HEK293 (cell line): ENCODE measurements around the gene TMC4.
A peak's percentile ranks its signal among the peaks of the same experiment; 100 is the strongest.
"Not testable (repeated sequence)": the region's sequence is repeated elsewhere in the genome, so short reads cannot be mapped to it uniquely, and the experiment has no call there.

ENCODE experiments used
- CTCF ChIA-PET: fragments of 350-600 bp; formaldehyde crosslinking; extraction: SDS; loops from one replicate; lab custom pipeline; 2021; ENCODE audit warnings: antibody characterized with exemption; lab: Yijun Ruan, JAX
- POLR2A ChIA-PET: fragments of 300-600 bp; formaldehyde crosslinking; extraction: SDS; loops from one replicate; lab custom pipeline; 2020; ENCODE audit warnings: antibody characterized with exemption, inconsistent platforms; lab: Yijun Ruan, JAX
- H3K27ac ChIP-seq: fragments of 200-500 bp; sonication (Bioruptor generic); 2 replicates; pipeline ENCODE4 v1.5.1; 2014; ENCODE audit warnings: low read depth, low read length, control low read depth, inconsistent platforms; ENCODE audit errors: extremely low read depth
- H3K36me3 ChIP-seq, 2 experiments: fragments of 200-500 bp in 1 of 2; sonication (Bioruptor generic) in 1 of 2; 1 replicate in 1 of 2; 2 replicates in 1 of 2; pipeline ENCODE4 v1.5.1; 2014 to 2017; ENCODE audit warnings: inconsistent platforms in 2 of 2, low read length in 2 of 2; ENCODE audit not compliant: control insufficient read depth in 2 of 2, insufficient read depth in 1 of 2
- H3K4me1 ChIP-seq: fragments of 200-500 bp; sonication (Bioruptor generic); 2 replicates; pipeline ENCODE4 v1.5.1; 2014; ENCODE audit warnings: mild to moderate bottlenecking, low read length, inconsistent platforms; ENCODE audit not compliant: control insufficient read depth, insufficient read depth
- H3K4me3 ChIP-seq: 2 replicates; pipeline ENCODE4 v1.5.1; 2011; ENCODE audit warnings: low read depth, mild to moderate bottlenecking, control low read depth, low read length, moderate library complexity
- H3K9me3 ChIP-seq: fragments of 200-500 bp; sonication (Bioruptor generic); 2 replicates; pipeline ENCODE4 v1.5.1; 2014; ENCODE audit warnings: low read depth, low read length, inconsistent platforms; ENCODE audit not compliant: control insufficient read depth, insufficient read depth
- BCL11A ChIP-seq: fragments of 450-650 bp; formaldehyde crosslinking; IDR thresholded peaks from 2 replicates; pipeline ENCODE4 v1.5.1; 2016; ENCODE audit warnings: low read depth, missing biosample characterization, missing genetic modification characterization
- HOXA7 ChIP-seq: sonication (generic); formaldehyde crosslinking; IDR thresholded peaks from 2 replicates; pipeline ENCODE4 v1.8.1; 2022; ENCODE audit warnings: missing genetic modification reagents, borderline replicate concordance
- HOXD13 ChIP-seq: sonication (generic); formaldehyde crosslinking; IDR thresholded peaks from 2 replicates; pipeline ENCODE4 v1.8.0; 2022; ENCODE audit warnings: missing genetic modification reagents, borderline replicate concordance
- KLF1 ChIP-seq: fragments of 450-650 bp; formaldehyde crosslinking; IDR thresholded peaks from 2 replicates; pipeline ENCODE4 v1.5.1; 2016; ENCODE audit warnings: missing biosample characterization, missing genetic modification characterization
- KLF9 ChIP-seq: fragments of 450-650 bp; formaldehyde crosslinking; IDR thresholded peaks from 2 replicates; pipeline ENCODE4 v1.5.1; 2016; ENCODE audit warnings: missing biosample characterization, missing genetic modification characterization, low read depth
- WT1 ChIP-seq: fragments of 450-650 bp; formaldehyde crosslinking; IDR thresholded peaks from 2 replicates; pipeline ENCODE4 v1.5.1; 2016; ENCODE audit warnings: missing biosample characterization, missing genetic modification characterization
- ZBTB20 ChIP-seq: fragments of 450-650 bp; formaldehyde crosslinking; IDR thresholded peaks from 2 replicates; pipeline ENCODE4 v1.5.1; 2016; ENCODE audit warnings: missing biosample characterization, missing genetic modification characterization
- ZNF121 ChIP-seq: fragments of 450-650 bp; formaldehyde crosslinking; IDR thresholded peaks from 2 replicates; pipeline ENCODE4 v1.5.1; 2016; ENCODE audit warnings: missing biosample characterization, missing genetic modification characterization
- ZNF140 ChIP-seq: fragments of 450-650 bp; formaldehyde crosslinking; IDR thresholded peaks from 2 replicates; pipeline ENCODE4 v1.5.1; 2016; ENCODE audit warnings: missing biosample characterization, missing genetic modification characterization
- ZNF202 ChIP-seq: fragments of 450-650 bp; formaldehyde crosslinking; IDR thresholded peaks from 2 replicates; pipeline ENCODE4 v1.5.1; 2016; ENCODE audit warnings: missing biosample characterization, missing genetic modification characterization, borderline replicate concordance
- ZNF239 ChIP-seq: fragments of 450-650 bp; formaldehyde crosslinking; IDR thresholded peaks from 2 replicates; pipeline ENCODE4 v1.5.1; 2016; ENCODE audit warnings: missing biosample characterization, missing genetic modification characterization
- ZNF366 ChIP-seq: fragments of 450-650 bp; formaldehyde crosslinking; conservative IDR thresholded peaks from 2 replicates; pipeline ENCODE4 v1.5.1; 2016; ENCODE audit warnings: missing biosample characterization, missing genetic modification characterization
- ZNF433 ChIP-seq: fragments of 450-650 bp; formaldehyde crosslinking; IDR thresholded peaks from 2 replicates; pipeline ENCODE4 v1.5.1; 2016; ENCODE audit warnings: missing biosample characterization, missing genetic modification characterization, low read depth
- ZNF449 ChIP-seq: fragments of 450-650 bp; formaldehyde crosslinking; IDR thresholded peaks from 2 replicates; pipeline ENCODE4 v1.5.1; 2017; ENCODE audit warnings: missing biosample characterization, mild to moderate bottlenecking, missing genetic modification characterization, moderate library complexity
- ZNF510 ChIP-seq: fragments of 450-650 bp; formaldehyde crosslinking; IDR thresholded peaks from 2 replicates; pipeline ENCODE4 v1.5.1; 2018; ENCODE audit warnings: mild to moderate bottlenecking, missing genetic modification characterization, missing biosample characterization; ENCODE audit not compliant: insufficient replicate concordance
- ZNF677 ChIP-seq: fragments of 450-650 bp; IDR thresholded peaks from 2 replicates; pipeline ENCODE4 v1.5.0; 2018; ENCODE audit warnings: missing biosample characterization, mild to moderate bottlenecking, missing genetic modification characterization, moderate library complexity
- ZNF704 ChIP-seq: fragments of 450-650 bp; formaldehyde crosslinking; IDR thresholded peaks from 2 replicates; pipeline ENCODE4 v1.5.1; 2016; ENCODE audit warnings: missing biosample characterization, missing genetic modification characterization

The TMC4 gene

GRCh38 chr19:54194463-54194862 lies 21.5 kb upstream of the TMC4 start:
- peak; percentile 91 for TF ChIP-seq KLF1 (tag by site-specific recombination)
- TF ChIP-seq, all 188 proteins: peak for 1; not testable (repeated sequence) for 187

GRCh38 chr19:54193011-54193410 lies 20.1 kb upstream of the TMC4 start:
- TF ChIP-seq ZNF366 (tag by site-specific recombination) (no peak), HOXA7 (no peak), ZNF510 (tag by site-specific recombination) (no peak), ZNF433 (tag by site-specific recombination) (no peak), ZNF677 (tag by site-specific recombination) (no peak), ZNF202 (tag by site-specific recombination) (no peak), ZNF121 (tag by site-specific recombination) (no peak), HOXD13 (CRISPR knock-in tag) (no peak), BCL11A (tag by site-specific recombination) (no peak), KLF9 (tag by site-specific recombination) (no peak), ZNF704 (tag by site-specific recombination) (no peak), ZNF239 (tag by site-specific recombination) (no peak), ZNF140 (no peak), ZNF449 (tag by site-specific recombination) (no peak)
- Histone ChIP-seq H3K36me3 (peaks cover 32 to 38% of the 10 kb centered on the region in 2 experiments), H3K27ac (no peak overlapping the region), H3K9me3 (no peaks in the 10 kb centered on the region), H3K4me3 (no peak overlapping the region), H3K4me1 (peaks cover 14% of the 10 kb centered on the region)
- CTCF ChIA-PET = interaction anchor here (1.2 kb wide), 1 partner anchor 73 kb away, joined by 6 read pairs; no protein-coding TSS in a partner anchor
- POLR2A ChIA-PET = interaction anchor here (0.7 to 5.8 kb wide), 3 partner anchors 15 to 275 kb away, joined by 3 to 152 read pairs (median 19); partner anchors contain the start of gene LENG1

More at GRCh38 chr19:54194463-54194862, 21.5 kb upstream of the TMC4 start:
- H3K4me1 ChIP-seq, H3K9me3 ChIP-seq, H3K4me3 ChIP-seq, H3K27ac ChIP-seq: not testable (repeated sequence)
- ChIA-PET CTCF (interaction anchor here (0.8 kb wide), 1 partner anchor 38 kb away, joined by 3 read pairs; no protein-coding TSS in a partner anchor), POLR2A (interaction anchor here (1.3 kb wide), 1 partner anchor 12 kb away, joined by 3 read pairs; no protein-coding TSS in a partner anchor)
- H3K36me3 ChIP-seq = peaks cover 32 to 39% of the 10 kb centered on the region in 2 experiments

- peaks cover 32 to 38% of the 10 kb centered on the region in 2 experiments for H3K36me3 ChIP-seq
- ChIA-PET POLR2A (interaction anchor here (0.7 to 6.4 kb wide), 8 partner anchors 8 to 276 kb away, joined by 3 to 241 read pairs (median 41); partner anchors contain the start of genes CNOT3, LENG1, RPS9 and TMC4), CTCF (interaction anchor here (0.7 to 1.4 kb wide), 4 partner anchors 9 to 74 kb away, joined by 3 to 5 read pairs (median 4); no protein-coding TSS in a partner anchor)
- H3K27ac ChIP-seq = peak overlapping the region; percentile 90
- H3K9me3 ChIP-seq = no peaks in the 10 kb centered on the region
- peaks cover 14% of the 10 kb centered on the region for H3K4me1 ChIP-seq
- peak overlapping the region; percentile 64 for H3K4me3 ChIP-seq
- TF ChIP-seq WT1 (no peak), ZNF366 (tag by site-specific recombination) (no peak), ZBTB20 (tag by site-specific recombination) (peak; percentile 51; the same call in 1 of the 2 replicates)
- TF ChIP-seq, all 188 proteins: peak for 1
Observed at GRCh38 chr19:54191811-54192453, 19.0 kb upstream of the TMC4 start.
